ENCODE results near the gene STK32B.
"Not testable (repeated sequence)": the region's sequence is repeated elsewhere in the genome, so short reads cannot be mapped to it uniquely, and the experiment has no call there.

The STK32B gene

GRCh38 chr4:5165420-5166369 is 114.4 kb downstream of the STK32B start:
- H3K27ac ChIP-seq (ENCODE audit: insufficient read depth, low read depth, low read length, poor library complexity, severe bottlenecking) = no peak overlapping the region

DNA sequence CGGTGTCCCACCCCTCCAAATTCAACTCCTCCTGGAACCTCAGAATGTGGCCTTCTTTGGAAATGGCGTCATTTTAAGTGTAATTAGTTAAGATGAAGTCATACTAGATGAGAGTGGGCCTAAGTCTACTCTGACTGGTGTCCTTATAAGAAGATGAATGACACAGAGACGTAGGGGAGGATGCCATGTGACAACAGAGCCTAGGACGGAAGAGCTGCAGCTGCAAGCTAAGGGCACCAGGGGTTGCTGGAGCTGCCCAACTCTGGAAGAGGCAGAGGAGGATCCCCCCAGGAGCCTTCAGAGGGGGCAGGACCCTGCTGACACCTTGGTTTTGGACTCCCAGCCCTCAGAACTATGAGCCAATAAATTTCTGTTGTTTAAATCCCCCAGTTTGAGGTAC is 115.1 kb downstream of the STK32B start:
- H3K9me3 ChIP-seq (ENCODE audit: control insufficient read depth, low read length) = no peaks in the 10 kb centered on the region
- H3K36me3 ChIP-seq (ENCODE audit: control insufficient read depth, insufficient read depth, low read length) = no peaks in the 10 kb centered on the region
- H3K27me3 ChIP-seq (ENCODE audit: control insufficient read depth, insufficient read depth, low read length, poor library complexity, severe bottlenecking) = no peaks in the 10 kb centered on the region
- H3K27ac ChIP-seq (ENCODE audit: insufficient read depth, low read depth, low read length, poor library complexity, severe bottlenecking) = no peak overlapping the region
- peaks cover 4% of the 10 kb centered on the region for H3K4me1 ChIP-seq (ENCODE audit: control insufficient read depth, insufficient read depth, low read length)
- H3K4me3 ChIP-seq (ENCODE audit: insufficient read depth, low read depth, low read length) = no peak overlapping the region
- 90 to 92% methylated on average over 4 of the region's 4 CpGs for WGBS, 2 experiments

More at GRCh38 chr4:5165420-5166369, 114.4 kb downstream of the STK32B start:
- 68 to 70% methylated on average over 29 of the region's 29 CpGs for WGBS, 2 experiments
- Histone ChIP-seq H3K4me1 (ENCODE audit: control insufficient read depth, insufficient read depth, low read length) (peaks cover 4% of the 10 kb centered on the region), H3K4me3 (ENCODE audit: insufficient read depth, low read depth, low read length) (no peak overlapping the region), H3K36me3 (ENCODE audit: control insufficient read depth, insufficient read depth, low read length) (no peaks in the 10 kb centered on the region), H3K27me3 (ENCODE audit: control insufficient read depth, insufficient read depth, low read length, poor library complexity, severe bottlenecking) (no peaks in the 10 kb centered on the region), H3K9me3 (ENCODE audit: control insufficient read depth, low read length) (no peaks in the 10 kb centered on the region)

DNA sequence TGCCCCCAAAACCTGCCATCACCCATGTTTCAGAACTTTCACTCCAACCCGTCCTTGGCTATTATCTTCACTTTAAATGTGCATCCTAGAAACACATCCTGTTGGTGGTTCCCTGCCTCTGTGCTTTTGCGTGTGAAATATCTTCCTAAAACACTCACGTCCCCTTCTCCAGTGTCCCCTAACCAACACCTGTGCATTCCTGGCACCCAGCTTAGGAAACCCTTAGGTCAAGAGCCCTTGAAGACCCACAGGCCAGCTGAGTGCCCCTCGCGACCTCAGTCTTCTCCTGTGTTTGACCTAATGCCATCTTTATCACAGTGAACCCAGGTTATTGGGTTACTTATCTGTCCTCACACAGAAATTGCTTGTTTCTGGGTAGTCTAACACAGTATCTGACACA is 117.6 kb downstream of the STK32B start:
- Histone ChIP-seq H3K27me3 (ENCODE audit: control insufficient read depth, insufficient read depth, low read length, poor library complexity, severe bottlenecking) (no peaks in the 10 kb centered on the region), H3K9me3 (ENCODE audit: control insufficient read depth, low read length) (no peaks in the 10 kb centered on the region), H3K36me3 (ENCODE audit: control insufficient read depth, insufficient read depth, low read length) (no peaks in the 10 kb centered on the region), H3K4me3 (ENCODE audit: insufficient read depth, low read depth, low read length) (no peak overlapping the region), H3K27ac (ENCODE audit: insufficient read depth, low read depth, low read length, poor library complexity, severe bottlenecking) (no peak overlapping the region), H3K4me1 (ENCODE audit: control insufficient read depth, insufficient read depth, low read length) (peaks cover 4% of the 10 kb centered on the region)
- 90 to 94% methylated on average over 5 of the region's 5 CpGs for WGBS, 2 experiments

- H3K9me3 ChIP-seq (ENCODE audit: control insufficient read depth, low read length); H3K27ac ChIP-seq (ENCODE audit: insufficient read depth, low read depth, low read length, poor library complexity, severe bottlenecking); H3K4me1 ChIP-seq (ENCODE audit: control insufficient read depth, insufficient read depth, low read length); H3K27me3 ChIP-seq (ENCODE audit: control insufficient read depth, insufficient read depth, low read length, poor library complexity, severe bottlenecking); H3K36me3 ChIP-seq (ENCODE audit: control insufficient read depth, insufficient read depth, low read length); H3K4me3 ChIP-seq (ENCODE audit: insufficient read depth, low read depth, low read length): not testable (repeated sequence)
- WGBS, 2 experiments = 90 to 92% methylated on average over 11 of the region's 11 CpGs
Observed at GRCh38 chr4:5175836-5176235, 124.6 kb downstream of the STK32B start.

GRCh38 chr4:5184606-5185005 is 133.3 kb downstream of the STK32B start:
- no peaks in the 10 kb centered on the region for H3K4me1 ChIP-seq (ENCODE audit: control insufficient read depth, insufficient read depth, low read length)
- 94 to 96% methylated on average over 3 to 4 of the region's 6 CpGs for WGBS, 2 experiments
- H3K9me3 ChIP-seq (ENCODE audit: control insufficient read depth, low read length) = no peaks in the 10 kb centered on the region
- no peak overlapping the region for H3K4me3 ChIP-seq (ENCODE audit: insufficient read depth, low read depth, low read length)
- no peaks in the 10 kb centered on the region for H3K36me3 ChIP-seq (ENCODE audit: control insufficient read depth, insufficient read depth, low read length)
- H3K27ac ChIP-seq (ENCODE audit: insufficient read depth, low read depth, low read length, poor library complexity, severe bottlenecking) = no peak overlapping the region
- no peaks in the 10 kb centered on the region for H3K27me3 ChIP-seq (ENCODE audit: control insufficient read depth, insufficient read depth, low read length, poor library complexity, severe bottlenecking)

DNA sequence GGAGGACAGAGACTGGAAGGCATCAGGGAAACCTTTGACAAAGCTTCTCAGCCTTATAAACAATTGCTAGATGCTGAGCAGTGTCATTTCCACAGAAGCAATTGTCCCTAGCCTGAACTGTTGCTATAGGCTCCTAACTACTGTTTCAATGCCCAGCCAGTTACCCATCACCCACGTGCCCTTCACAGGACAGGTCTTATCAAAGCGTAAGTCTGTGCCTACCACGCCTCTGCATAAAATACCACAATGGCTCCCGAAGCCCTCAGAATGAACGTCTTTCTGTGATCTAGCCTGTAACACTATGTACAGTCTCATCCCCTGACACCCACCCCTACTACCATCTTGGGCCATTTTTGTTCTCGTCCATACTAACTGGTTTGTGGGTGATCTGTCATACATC is 134.3 kb downstream of the STK32B start:
- no peaks in the 10 kb centered on the region for H3K4me1 ChIP-seq (ENCODE audit: control insufficient read depth, insufficient read depth, low read length)
- 92 to 94% methylated on average over 6 of the region's 6 CpGs for WGBS, 2 experiments

GRCh38 chr4:5186271-5187064 is 135.2 kb downstream of the STK32B start:
- no peaks in the 10 kb centered on the region for H3K36me3 ChIP-seq (ENCODE audit: control insufficient read depth, insufficient read depth, low read length)
- H3K27me3 ChIP-seq (ENCODE audit: control insufficient read depth, insufficient read depth, low read length, poor library complexity, severe bottlenecking) = no peaks in the 10 kb centered on the region
- H3K4me1 ChIP-seq (ENCODE audit: control insufficient read depth, insufficient read depth, low read length) = no peaks in the 10 kb centered on the region
- no peak overlapping the region for H3K27ac ChIP-seq (ENCODE audit: insufficient read depth, low read depth, low read length, poor library complexity, severe bottlenecking)
- 91 to 95% methylated on average over 14 of the region's 14 CpGs for WGBS, 2 experiments
- H3K4me3 ChIP-seq (ENCODE audit: insufficient read depth, low read depth, low read length) = no peak overlapping the region
- H3K9me3 ChIP-seq (ENCODE audit: control insufficient read depth, low read length) = no peaks in the 10 kb centered on the region

More for the DNA sequence above, 134.3 kb downstream of the STK32B start:
- Histone ChIP-seq H3K9me3 (ENCODE audit: control insufficient read depth, low read length) (no peaks in the 10 kb centered on the region), H3K36me3 (ENCODE audit: control insufficient read depth, insufficient read depth, low read length) (no peaks in the 10 kb centered on the region), H3K4me3 (ENCODE audit: insufficient read depth, low read depth, low read length) (no peak overlapping the region), H3K27ac (ENCODE audit: insufficient read depth, low read depth, low read length, poor library complexity, severe bottlenecking) (no peak overlapping the region), H3K27me3 (ENCODE audit: control insufficient read depth, insufficient read depth, low read length, poor library complexity, severe bottlenecking) (no peaks in the 10 kb centered on the region)

GRCh38 chr4:5188130-5188529 is 136.8 kb downstream of the STK32B start:
- no peaks in the 10 kb centered on the region for H3K4me1 ChIP-seq (ENCODE audit: control insufficient read depth, insufficient read depth, low read length)
- H3K4me3 ChIP-seq (ENCODE audit: insufficient read depth, low read depth, low read length) = no peak overlapping the region
- H3K27me3 ChIP-seq (ENCODE audit: control insufficient read depth, insufficient read depth, low read length, poor library complexity, severe bottlenecking) = no peaks in the 10 kb centered on the region
- H3K27ac ChIP-seq (ENCODE audit: insufficient read depth, low read depth, low read length, poor library complexity, severe bottlenecking) = no peak overlapping the region
- WGBS, 2 experiments = 89 to 90% methylated on average over 10 of the region's 10 CpGs
- no peaks in the 10 kb centered on the region for H3K36me3 ChIP-seq (ENCODE audit: control insufficient read depth, insufficient read depth, low read length)
- no peaks in the 10 kb centered on the region for H3K9me3 ChIP-seq (ENCODE audit: control insufficient read depth, low read length)

- Histone ChIP-seq H3K4me3 (ENCODE audit: insufficient read depth, low read depth, low read length) (no peak overlapping the region), H3K4me1 (ENCODE audit: control insufficient read depth, insufficient read depth, low read length) (no peaks in the 10 kb centered on the region), H3K36me3 (ENCODE audit: control insufficient read depth, insufficient read depth, low read length) (no peaks in the 10 kb centered on the region), H3K9me3 (ENCODE audit: control insufficient read depth, low read length) (no peaks in the 10 kb centered on the region), H3K27ac (ENCODE audit: insufficient read depth, low read depth, low read length, poor library complexity, severe bottlenecking) (no peak overlapping the region), H3K27me3 (ENCODE audit: control insufficient read depth, insufficient read depth, low read length, poor library complexity, severe bottlenecking) (no peaks in the 10 kb centered on the region)
- WGBS, 2 experiments = 88% methylated on average over 6 of the region's 6 CpGs
Observed at GRCh38 chr4:5191831-5192230, 140.6 kb downstream of the STK32B start.

DNA sequence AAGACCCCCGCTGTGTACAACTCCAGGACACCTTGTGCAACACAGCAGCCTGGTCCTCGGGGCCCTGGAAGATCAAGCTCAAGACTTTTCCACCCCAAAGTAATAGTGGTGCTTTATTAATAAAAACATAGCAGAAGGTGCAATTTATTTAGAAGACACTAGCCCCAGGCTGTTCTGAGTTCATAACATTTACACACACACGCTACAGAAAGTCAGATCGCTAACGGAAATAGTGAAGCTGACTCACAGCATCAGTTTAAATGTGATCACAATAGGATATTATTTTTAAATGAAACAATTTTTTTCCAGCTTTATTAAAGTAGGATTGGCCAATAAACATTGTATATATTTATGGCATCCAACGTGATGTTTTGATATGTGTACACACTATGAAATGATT is 141.0 kb downstream of the STK32B start:
- WGBS, 2 experiments = 93% methylated on average over 5 of the region's 6 CpGs
- H3K9me3 ChIP-seq (ENCODE audit: control insufficient read depth, low read length) = no peaks in the 10 kb centered on the region
- H3K4me1 ChIP-seq (ENCODE audit: control insufficient read depth, insufficient read depth, low read length) = no peaks in the 10 kb centered on the region
- H3K27me3 ChIP-seq (ENCODE audit: control insufficient read depth, insufficient read depth, low read length, poor library complexity, severe bottlenecking) = no peaks in the 10 kb centered on the region
- no peak overlapping the region for H3K27ac ChIP-seq (ENCODE audit: insufficient read depth, low read depth, low read length, poor library complexity, severe bottlenecking)
- no peak overlapping the region for H3K4me3 ChIP-seq (ENCODE audit: insufficient read depth, low read depth, low read length)
- no peaks in the 10 kb centered on the region for H3K36me3 ChIP-seq (ENCODE audit: control insufficient read depth, insufficient read depth, low read length)

Data from ectodermal cell (in vitro differentiated cells).